Measurements from ENCODE around the gene KATNBL1. TPM values are rescaled to one million over a fixed set of nuclear protein-coding genes. Genes with fewer than 3 reads are reported as not detected.

KATNBL1 gene
- total and polyA plus RNA-seq, 9 of the 15 experiments (the other 6 are each of a cell fraction or from before 2014, with no cell fraction given): 6.6 to 46.0 (median 24.0) TPM

- TF ChIP-seq MGA (IDR thresholded peaks at IDR 0.05) (peak; percentile 75), RREB1 (CRISPR knock-in tag; IDR thresholded peaks at IDR 0.05) (0 out of 2 replicates have a peak, but pooled peaks have one; percentile 60), DPF2 (IDR thresholded peaks at IDR 0.05) (peak; percentile 22; the same call in 1 of the 2 replicates), NCOA1 (IDR thresholded peaks at IDR 0.05; ENCODE audit: low read depth) (0 out of 2 replicates have a peak, but pooled peaks have one; percentile 28), FOXK2 (conservative IDR thresholded peaks at IDR 0.05 in 1 of 2, IDR thresholded peaks at IDR 0.05 in 1 of 2; ENCODE audit: low read depth in 2 of 2) (0 out of 4 replicates have a peak, but pooled peaks of 1 of the 2 experiments have one; percentile 2), PHF21A (IDR thresholded peaks at IDR 0.05; ENCODE audit: borderline replicate concordance, low read depth) (peak; percentile 80; the same call in 1 of the 2 replicates), CREB3L1 (IDR thresholded peaks at IDR 0.05; ENCODE audit: borderline replicate concordance, low read depth) (0 out of 2 replicates have a peak, but pooled peaks have one; percentile 16)
These were observed 107.5 kb downstream of the KATNBL1 start (continued) for GRCh38 chr15:34102175-34102925.

Measured in K562 (cell line).